B cell (primary cell): Measurements from ENCODE around the gene PRKN.

Experiments
- CTCF ChIP-seq: fragments of 200-600 bp; IDR thresholded peaks from one replicate; pipeline ENCODE4 v1.8.0; 2022; ENCODE audit warnings: antibody characterized with exemption, mild to moderate bottlenecking
- EZH2 ChIP-seq: IDR thresholded peaks from 2 replicates; pipeline ENCODE4 v1.6.1; 2012; ENCODE audit warnings: borderline replicate concordance, low read depth, mild to moderate bottlenecking, moderate library complexity, low read length; ENCODE audit not compliant: insufficient read depth, poor library complexity, severe bottlenecking

- no peak for TF ChIP-seq CTCF
- TF ChIP-seq EZH2 = no peak
Measured at GRCh38 chr6:161409353-161409752, 1318.2 kb downstream of the PRKN start.
